Measurements from ENCODE around the gene SLAMF7.
"Not testable (repeated sequence)": the region's sequence is repeated elsewhere in the genome, so short reads cannot be mapped to it uniquely, and the experiment has no call there.

SLAMF7 gene

DNA sequence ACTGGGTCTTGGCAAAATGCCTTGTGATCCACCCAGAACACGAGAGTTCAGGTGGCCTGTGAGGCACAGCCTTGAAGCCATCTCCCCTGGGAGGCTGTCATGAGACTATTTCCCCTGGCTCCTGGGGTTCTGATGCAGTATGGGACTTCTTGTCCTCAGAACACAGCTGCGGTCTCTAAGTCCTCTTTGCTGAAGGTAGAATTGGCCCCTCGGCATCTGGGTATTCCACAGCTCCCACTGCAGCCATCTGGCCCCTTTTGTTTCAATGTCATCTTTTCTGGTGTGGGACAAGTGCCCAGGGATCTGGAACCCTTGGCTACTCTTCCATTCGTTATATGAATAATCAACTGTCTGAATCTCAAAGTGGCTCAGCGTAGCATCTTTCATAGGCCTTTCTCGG is 39.9 kb downstream of the SLAMF7 start:
- DNase-seq = no peak

DNA sequence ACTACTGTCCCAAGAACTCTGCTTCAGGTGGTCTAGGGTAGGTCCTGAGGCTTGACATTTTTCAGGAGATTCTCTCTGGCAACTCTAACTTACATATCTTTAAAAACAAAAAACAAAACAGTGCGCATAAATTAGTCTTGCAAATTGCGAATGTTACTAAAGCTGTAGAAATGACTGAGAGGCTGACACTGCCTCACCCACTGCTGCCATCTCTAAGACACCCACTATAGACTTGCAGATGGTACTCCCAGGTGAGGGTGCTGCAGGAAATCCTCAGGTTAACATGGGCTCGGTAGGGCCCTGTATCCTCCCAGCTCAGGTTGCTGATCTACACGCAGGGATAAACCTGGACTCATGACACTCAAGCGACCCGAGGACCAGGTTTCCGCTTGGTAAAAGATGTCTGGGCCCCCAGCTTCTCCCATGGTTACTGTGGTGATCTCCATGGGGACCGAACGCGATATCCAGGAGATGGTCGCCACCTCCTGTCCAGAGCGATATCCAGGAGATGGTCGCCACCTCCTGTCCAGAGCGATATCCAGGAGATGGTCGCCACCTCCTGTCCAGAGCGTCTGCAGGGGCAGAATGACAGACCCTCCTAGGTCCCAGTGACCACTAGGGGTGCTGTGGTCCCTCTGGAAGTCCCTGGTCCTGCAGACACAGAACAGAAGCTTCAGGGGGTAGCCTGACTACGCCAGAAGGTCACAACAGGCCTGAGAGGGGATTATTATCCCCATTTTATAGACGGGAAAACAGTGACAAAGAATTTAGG is 40.8 kb downstream of the SLAMF7 start:
- DNase-seq = no peak

DNA sequence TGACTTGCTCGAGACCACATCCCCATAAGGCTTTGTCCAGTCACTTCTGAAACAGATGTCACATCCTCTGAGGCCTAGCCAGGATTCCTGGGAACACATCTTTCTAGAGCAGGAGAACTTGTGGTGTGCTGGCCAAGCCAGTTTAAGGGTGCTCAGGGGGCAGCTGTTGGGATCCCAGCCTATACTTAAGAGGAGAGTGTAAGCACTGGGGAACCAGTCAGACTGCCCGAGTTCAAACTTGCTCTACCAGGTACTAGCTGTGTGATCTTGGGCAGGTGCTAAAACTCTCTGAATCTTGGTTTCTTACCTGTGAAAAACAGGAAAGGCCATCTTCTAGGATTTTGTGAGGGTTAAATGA is 41.3 kb downstream of the SLAMF7 start:
- DNase-seq = no peak

DNA sequence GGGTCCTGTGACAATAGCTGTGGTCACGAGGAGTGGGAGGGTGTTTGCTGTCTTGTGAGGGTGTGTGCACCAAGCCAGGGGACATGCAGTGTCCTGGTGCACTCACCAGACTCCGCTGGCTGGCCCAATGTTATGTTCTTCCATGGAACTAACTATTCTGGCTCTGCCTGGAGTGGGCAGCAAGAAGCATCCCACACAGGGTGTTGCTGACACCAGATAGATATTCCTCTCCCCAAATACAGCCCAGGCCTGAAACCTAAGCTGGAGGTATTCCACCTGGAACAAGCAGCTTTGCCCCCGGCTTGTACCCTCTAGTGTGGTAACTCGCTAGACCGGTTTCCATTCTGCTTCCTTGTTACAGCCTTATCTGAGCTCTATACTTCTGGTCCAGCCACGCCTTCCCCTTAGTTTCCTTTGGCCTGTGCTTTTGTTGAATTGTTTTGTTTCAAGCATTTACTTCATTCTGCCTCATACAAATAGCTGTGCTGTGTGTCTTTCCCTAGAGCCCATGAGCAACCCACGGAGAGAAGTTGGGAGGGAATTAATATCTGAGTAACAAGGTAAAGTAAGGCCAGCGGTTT is 42.2 kb downstream of the SLAMF7 start:
- no peak for DNase-seq

DNA sequence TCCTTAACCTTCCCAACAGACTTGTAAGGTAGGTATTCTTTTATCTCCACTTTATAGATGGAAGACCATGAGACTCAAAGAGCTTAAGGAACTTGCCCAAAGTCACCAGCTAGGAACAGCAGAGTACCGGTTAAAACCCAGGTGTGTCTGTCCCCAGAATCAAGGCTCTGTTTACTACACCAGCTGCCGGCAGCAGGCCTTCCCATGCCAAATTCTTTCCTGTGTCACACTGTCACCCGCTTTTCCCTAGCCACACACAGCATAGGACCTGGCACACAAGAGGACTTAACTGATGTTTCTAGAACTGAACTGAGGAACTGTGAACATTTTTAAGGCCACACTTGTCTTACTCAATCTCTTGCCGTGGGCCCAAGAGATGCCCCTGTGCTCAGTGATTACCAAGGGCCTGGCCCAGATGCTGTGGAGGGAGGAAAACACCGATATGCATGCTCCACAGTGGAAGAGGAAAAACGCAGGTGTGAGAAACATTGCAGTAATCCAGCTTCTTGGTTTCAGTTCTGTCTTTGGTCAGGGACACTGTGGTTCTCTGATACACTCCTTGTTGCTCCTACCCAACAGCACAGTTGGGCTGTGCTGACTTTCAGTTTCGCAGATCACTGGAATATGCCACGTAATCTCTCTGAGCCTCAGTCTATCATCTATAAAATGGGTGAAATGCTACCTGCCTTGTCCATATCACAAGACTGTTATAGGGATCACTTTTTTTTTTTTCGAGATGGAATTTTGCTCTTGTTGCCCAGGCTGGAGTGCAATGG is 43.1 kb downstream of the SLAMF7 start:
- no peak for DNase-seq

DNA sequence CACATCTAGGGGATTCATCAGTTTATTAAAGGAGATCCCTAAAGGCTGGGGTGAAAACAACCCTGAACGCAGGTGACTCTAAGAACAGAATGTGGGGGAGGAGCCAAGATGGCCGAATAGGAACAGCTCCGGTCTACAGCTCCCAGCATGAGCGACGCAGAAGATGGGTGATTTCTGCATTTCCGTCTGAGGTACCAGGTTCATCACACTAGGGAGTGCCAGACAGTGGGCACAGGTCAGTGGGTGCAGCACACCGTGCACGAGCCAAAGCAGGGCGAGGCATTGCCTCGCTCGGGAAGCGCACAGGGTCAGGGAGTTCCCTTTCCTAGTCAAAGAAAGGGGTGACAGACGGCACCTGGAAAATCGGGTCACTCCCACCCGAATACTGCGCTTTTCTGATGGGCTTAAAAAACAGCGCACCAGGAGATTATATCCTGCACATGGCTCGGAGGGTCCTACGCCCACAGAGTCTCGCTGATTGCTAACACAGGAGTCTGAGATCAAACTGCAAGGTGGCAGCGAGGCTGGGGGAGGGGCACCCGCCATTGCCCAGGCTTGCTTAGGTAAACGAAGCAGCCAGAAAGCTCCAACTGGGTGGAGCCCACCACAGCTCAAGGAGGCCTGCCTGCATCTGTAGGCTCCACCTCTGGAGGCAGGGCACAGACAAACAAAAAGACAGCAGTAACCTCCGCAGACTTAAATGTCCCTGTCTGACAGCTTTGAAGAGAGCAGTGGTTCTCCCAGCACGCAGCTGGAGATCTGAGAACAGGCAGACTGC is 44.1 kb downstream of the SLAMF7 start:
- DNase-seq = not testable (repeated sequence)

DNA sequence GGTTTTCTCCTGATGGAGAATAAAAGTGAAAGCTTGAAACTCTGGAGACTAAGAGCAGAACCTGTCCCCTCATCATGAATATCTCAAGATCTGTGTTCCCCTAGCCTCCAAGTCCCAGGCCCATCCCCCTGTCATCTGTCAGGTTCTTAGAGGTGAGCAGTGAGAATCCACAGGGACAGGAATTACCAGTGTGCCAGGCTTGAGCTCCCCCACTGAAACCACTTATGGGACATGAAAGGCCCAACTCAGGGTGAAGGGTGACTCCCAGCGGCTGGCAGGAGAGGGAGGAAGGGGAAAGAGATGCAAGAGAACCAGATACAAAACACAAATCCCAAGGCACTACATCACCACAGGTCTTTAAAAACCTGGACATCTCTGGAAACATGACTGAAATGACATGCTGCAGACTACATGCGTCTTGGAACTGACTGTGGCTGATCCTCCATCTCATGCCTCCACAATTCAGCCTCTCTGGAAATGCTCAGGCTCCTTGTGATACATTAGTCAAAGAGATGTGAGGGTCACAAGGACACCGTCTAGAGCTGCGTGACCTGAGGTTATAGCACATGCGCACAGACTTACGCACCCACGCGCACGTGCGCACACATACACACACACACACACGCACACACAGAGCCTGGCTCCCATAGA is 50.1 kb downstream of the SLAMF7 start:
- DNase-seq = no peak

DNA sequence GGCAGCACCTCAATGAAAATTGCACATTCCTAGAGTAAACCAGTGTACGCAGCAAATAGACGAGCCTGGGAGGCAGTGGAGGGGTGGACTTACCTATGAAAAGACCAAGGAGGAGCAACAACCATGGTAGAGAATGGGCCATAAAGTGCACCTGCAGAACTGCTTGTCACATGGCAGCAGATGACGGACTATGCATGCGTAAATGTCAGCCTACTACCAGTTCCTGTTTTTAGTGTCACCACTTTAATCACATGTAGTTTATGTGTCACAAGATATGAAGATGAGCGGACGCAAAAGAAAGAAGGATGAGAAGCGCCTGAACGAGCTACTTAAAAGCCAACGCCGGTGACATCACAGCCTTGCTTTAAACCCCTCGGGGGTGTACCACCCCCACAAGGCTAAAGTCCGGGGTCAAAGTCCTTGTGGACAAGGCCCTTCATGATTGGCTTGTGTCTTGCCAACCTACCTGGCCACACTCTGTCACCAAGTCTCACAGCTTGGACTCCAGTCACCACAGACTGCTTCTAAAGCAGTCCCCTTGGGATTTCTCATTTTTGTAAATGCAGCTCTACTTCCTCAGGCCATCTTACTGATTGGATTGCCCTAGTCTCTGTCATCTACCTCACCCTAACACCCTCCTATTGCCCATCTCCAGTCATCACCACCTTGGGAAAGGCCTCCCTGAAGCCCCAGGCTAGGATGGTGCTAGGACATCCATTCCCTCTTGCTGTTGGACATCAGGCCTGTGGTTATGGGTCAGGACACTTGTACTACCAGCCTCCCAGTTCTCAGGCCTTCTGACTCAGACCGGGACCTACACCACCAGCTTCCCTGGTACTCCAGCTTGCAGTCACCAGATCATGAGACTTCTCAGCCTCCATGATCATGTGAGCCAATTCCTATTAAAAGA is 50.9 kb downstream of the SLAMF7 start:
- DNase-seq = no peak

DNA sequence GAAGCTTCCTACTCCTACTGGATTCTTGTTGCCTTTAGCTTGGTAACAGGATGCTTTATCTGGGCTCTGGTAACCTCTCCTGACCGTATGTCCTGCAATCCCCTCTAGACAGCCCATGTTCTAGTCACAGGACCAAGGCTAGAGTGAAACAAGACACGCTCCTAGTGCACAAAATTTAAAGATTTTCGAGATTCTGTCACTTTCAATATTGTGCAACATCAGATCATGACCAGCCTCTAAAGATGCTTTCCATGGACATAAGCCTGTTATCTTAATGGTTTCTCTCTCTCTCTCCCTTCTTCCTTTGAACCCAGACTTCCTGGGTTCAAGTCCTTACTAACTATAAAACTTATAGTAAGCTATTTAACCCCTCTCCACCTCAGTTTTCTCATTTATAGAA is 55.3 kb downstream of the SLAMF7 start:
- DNase-seq = no peak

DNA sequence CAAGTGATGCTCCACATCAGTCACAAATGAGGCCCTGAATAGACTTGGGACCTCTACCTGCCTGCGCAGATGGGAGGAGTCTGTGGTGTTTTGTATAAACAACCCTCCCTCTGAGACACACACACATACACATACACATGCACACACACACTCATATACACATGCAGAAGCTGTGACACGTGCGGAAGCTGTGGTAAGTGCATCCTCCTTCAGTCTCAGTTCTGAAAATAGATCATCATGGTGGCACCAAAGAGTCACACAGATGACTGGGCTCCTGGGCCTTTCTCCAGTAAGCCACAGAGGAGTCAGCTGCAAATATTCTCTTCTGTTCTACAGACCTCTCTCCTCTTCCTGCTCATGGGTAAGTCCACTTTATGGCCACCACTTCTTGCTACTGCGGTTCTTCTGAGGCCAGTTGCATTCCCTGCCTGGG is 56.9 kb downstream of the SLAMF7 start, which contains the start of gene LY9:
Gene LY9 (plus strand): TSS at position 224 of the 433 bp plus-strand sequence. CDS start 14 bp downstream, at position 238.
- no peak for DNase-seq

DNA sequence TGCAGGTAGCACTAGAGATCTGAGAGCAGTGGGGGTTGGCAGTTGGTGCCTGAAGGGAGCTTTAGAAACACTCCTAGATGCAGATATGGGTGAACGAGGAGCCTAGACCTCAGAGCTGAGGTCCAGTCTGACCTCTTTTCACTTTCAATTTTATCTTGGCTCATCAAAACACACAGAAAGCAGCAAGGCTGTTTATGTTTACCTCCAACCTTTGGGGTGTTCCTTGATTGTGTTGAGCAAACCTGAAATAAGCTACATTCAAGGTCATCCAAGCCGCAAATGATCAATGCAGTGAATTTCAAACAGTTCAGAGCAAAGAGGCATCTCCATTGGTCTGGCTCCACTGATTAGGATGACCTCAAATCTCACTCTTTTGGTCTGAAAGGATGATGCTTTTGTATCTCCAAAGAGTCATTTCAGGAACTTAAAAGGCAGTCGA is 58.2 kb downstream of the SLAMF7 start:
- no peak for DNase-seq

DNA sequence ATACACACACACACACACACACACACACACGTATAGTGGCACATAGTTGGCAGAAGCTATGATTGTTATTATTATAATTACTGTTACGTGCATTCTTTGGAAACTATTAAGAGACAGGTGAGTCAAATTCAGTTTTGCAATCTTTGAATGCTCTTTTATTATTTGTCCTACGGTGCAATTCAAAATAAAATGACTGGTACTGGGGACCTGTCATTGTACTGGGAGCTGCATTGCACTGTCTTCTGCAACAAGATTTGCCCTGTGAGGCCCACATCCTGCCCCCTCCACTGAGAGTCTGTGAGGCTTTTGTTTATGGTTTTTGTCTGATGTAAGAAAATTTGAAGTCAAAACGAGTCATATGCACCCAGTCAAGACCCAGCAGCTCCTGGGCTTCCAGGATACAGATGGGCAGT is 58.8 kb downstream of the SLAMF7 start:
- DNase-seq = no peak

DNA sequence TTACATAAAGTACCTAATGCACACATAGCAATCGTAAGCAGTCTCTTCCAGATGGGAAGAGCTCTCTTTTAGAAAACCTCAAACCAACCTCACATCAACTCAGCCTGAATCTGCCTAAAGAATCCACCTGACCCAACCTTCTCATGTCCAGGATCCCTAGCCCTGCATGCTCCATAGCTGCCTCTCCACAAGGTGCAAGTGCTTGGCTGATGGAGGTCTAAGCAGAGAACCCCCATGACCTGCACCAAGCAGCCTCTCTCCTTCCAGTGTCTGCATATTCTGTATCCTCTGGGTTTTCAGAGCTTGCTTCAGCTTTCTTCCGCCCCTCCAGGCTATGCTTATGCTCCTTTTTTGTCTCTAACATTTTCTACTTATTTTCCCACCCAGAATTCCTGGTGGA is 59.4 kb downstream of the SLAMF7 start:
- DNase-seq = no peak

DNA sequence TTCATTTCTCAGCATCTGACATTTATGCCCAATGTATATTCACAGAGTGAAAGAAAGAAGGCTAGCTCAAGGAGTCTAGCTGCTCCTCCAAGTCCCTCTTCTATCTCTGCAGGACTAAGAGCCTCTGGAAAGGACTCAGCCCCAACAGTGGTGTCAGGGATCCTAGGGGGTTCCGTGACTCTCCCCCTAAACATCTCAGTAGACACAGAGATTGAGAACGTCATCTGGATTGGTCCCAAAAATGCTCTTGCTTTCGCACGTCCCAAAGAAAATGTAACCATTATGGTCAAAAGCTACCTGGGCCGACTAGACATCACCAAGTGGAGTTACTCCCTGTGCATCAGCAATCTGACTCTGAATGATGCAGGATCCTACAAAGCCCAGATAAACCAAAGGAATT is 60.6 kb downstream of the SLAMF7 start:
- no peak for DNase-seq

DNA sequence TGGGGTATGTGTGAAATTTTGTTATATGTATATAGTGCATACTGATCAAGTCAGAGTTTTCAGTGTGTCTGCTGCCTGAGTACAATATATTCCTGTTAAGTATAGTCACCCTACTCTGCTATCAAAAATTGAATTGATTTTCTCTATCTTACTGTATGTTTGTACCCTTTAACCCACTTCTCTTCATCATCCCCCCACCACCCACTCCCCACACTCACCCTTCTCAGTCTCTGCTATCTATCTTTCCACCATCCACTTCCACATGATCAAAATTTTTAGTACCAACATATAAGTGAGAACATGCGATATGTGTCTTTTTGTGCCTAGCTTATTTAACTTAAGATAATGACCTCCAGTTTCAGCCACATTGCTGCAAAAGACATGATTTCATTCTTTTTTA is 61.1 kb downstream of the SLAMF7 start:
- DNase-seq = no peak

DNA sequence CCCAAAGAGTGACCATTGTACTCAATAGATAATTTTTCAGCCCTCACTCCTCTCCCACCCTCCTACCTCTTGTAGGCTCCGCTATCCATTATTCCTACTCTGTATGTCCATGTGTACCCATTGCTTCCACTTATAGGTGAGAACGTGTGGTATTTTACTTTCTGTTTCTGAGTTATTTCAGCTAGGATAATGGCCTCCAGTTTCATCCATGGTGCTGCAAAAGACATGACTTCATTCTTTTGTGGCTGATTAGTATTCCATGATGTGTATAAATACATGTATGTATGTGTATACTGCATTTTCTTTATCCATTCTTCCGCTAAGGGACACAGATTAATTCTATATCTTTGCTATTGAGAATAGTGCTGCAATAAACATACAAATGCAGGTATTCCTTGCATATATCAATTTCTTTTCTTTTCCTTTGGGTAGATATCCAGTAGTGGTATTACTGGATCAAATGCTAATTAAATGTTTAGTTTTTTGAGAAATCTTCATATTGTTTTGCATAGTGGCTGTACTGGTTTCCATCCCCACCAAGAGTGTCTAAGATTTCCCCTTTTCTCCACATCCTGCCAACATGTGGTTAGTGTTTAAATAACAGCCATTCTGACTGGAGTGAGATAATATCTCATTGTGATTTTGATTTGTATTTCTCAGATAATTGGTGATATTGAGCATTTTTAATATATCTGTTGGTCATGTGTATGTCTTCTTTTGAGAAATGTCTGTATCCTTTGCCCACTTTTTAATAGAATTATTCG is 61.8 kb downstream of the SLAMF7 start:
- no peak for DNase-seq

DNA sequence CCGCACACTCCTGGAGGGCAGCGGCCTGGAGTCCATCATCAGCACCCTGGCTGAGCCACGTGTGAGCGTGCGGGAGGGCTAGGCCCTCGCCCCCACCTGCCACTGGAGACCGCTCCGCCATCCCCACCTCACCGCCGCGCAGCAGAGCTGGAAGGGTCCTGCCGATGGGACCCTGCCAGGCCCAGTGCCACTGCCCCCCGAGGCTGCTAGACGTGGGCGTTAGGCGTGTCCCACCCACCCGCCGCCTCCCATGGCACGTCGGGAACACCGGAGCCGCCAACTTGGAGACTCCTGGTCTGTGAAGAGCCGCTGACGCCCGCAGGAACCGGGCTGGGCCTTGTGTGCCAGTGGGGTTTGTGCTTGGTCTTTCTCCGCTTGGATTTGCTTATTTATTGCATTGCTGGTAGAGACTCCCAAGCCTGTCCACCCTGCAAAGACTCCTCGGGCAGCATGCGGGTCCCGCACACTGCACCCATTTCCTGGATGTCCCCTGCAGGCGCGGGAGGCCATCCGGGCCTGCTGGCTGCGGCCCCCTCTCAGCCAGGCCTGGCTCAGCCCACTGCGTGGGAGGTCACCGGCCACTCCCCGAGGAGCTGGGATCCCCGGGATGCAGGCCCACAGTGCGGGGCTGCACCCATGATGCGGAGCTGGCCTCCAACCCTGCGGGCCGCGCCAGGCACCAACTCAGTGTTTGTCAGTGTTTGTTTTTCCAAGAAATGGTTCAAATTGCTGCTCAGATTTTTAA is 63.0 kb downstream of the SLAMF7 start:
- no peak for DNase-seq

All from right hindlimb (tissue), 1 donor.